Esophagus muscularis mucosa (tissue), 4 donors: Measurements from ENCODE around the gene ZNF311. TPM values are rescaled to one million over a fixed set of nuclear protein-coding genes. Genes with fewer than 3 reads are reported as not detected.
"Not testable (repeated sequence)": the region's sequence is repeated elsewhere in the genome, so short reads cannot be mapped to it uniquely, and the experiment has no call there.

Source experiments
- DNase-seq: peaks from one replicate; pipeline ENCODE4 v3.0.0-alpha.2; 2017; ENCODE audit errors: extremely low spot score
- H3K27ac ChIP-seq, 4 donors: fragments of 200-600 bp; sonication (generic); replicated peaks in 1 of 4; 1 replicate in 3 of 4; 2 replicates in 1 of 4; pipeline ENCODE4 v1.5.1; 2016 to 2019; ENCODE audit warnings: mild to moderate bottlenecking in 1 of 4
- H3K27me3 ChIP-seq, 4 donors: fragments of 200-600 bp; sonication (generic); one replicate each; pipeline versions ENCODE4 v1.5.1 to v1.6.0; 2016 to 2019
- H3K36me3 ChIP-seq, 4 donors: fragments of 200-600 bp; sonication (generic); one replicate each; pipeline ENCODE4 v1.5.1; 2016 to 2019
- H3K4me1 ChIP-seq, 4 donors: fragments of 200-600 bp; sonication (generic); one replicate each; pipeline ENCODE4 v1.5.1; 2016 to 2019
- H3K4me3 ChIP-seq, 4 donors: fragments of 200-600 bp; sonication (generic); 1 replicate in 2 of 4; 2 replicates in 2 of 4; pipeline ENCODE4 v1.5.1; 2016 to 2019; ENCODE audit warnings: mild to moderate bottlenecking in 4 of 4, moderate library complexity in 1 of 4
- H3K9me3 ChIP-seq, 4 donors: fragments of 200-600 bp; sonication (generic); 1 replicate in 3 of 4; 2 replicates in 1 of 4; pipeline ENCODE4 v1.5.1; 2016 to 2019
- CTCF ChIP-seq, 3 experiments: fragments of 200-600 bp in 2 of 3; fragments of 450-650 bp in 1 of 3; sonication (generic) in 2 of 3; IDR thresholded peaks; one replicate each; pipeline ENCODE4 v1.5.1; 2017 to 2019; ENCODE audit warnings: antibody characterized with exemption in 3 of 3, mild to moderate bottlenecking in 2 of 3, moderate library complexity in 1 of 3
- EP300 ChIP-seq: sonication (generic); formaldehyde crosslinking; IDR thresholded peaks from one replicate; pipeline ENCODE4 v1.6.1; 2017; ENCODE audit warnings: antibody characterized with exemption
- POLR2A ChIP-seq: fragments of 450-650 bp; IDR thresholded peaks from one replicate; pipeline ENCODE4 v1.6.1; 2017; ENCODE audit warnings: antibody characterized with exemption, moderate library complexity, mild to moderate bottlenecking, low read depth
- POLR2AphosphoS5 ChIP-seq, 2 donors: sonication (generic); formaldehyde crosslinking; IDR thresholded peaks; one replicate each; pipeline ENCODE4 v1.6.1; 2017; ENCODE audit warnings: antibody characterized with exemption in 2 of 2
- WGBS: methylation state at CpG from one replicate; pipeline ENCODE4 v1.1.5; 2018; 5-methylcytosine and 5-hydroxymethylcytosine counted together
- intact Hi-C: fragments of 100-400 bp; cut with DNase I; formaldehyde crosslinking; loops from one replicate; pipeline ENCODE4 v1.15.1; 2023
- total RNA-seq, 4 donors: library from RNA; depleted of rRNA; stranded (reverse); fragments of >200 nt; gene quantifications; one replicate each; pipeline versions ENCODE4 v1.1.0 to v1.2.1, GENCODE V29; 2016

The ZNF311 gene
- total RNA-seq, 4 donors from 2014 or later = 0.17 to 1.7 (median 0.53) TPM

DNA sequence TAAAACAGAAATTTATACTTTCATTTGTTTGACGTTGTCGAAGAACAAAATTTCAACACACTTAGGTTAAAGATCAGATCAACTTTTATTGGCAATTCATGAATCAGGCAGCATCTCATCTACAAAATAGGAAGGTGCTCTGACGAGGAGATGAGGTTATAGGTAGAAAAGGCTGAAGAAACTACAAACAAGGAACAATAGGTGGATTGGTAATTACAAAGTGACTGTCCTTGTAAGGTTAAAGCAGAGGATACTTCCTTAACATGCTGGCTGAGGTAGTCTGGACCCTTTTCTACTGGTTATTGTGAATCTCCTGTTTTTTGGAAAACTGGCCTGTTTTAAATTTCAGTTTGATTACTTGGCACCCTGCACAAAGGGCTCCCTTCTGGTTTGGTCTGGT, 48.8 kb downstream of the ZNF311 start:
- no peak for DNase-seq
- 83% methylated on average over 3 of the region's 3 CpGs for WGBS
- intact Hi-C loops = no loop called here
- TF ChIP-seq POLR2AphosphoS5 (IDR thresholded peaks at IDR 0.05) = no peak
- TF ChIP-seq CTCF (IDR thresholded peaks at IDR 0.05) = no peak
- TF ChIP-seq EP300 = no peak
- TF ChIP-seq POLR2A = no peak
- Histone ChIP-seq H3K27ac (no peak overlapping the region), H3K4me1 (peaks cover 0 to 14% (median 13%) of the 10 kb centered on the region in 4 donors), H3K4me3 (no peak overlapping the region), H3K9me3 (no peaks in the 10 kb centered on the region), H3K36me3 (no peaks in the 10 kb centered on the region), H3K27me3 (peaks cover 0 to 40% (median 0%) of the 10 kb centered on the region in 4 donors)

DNA sequence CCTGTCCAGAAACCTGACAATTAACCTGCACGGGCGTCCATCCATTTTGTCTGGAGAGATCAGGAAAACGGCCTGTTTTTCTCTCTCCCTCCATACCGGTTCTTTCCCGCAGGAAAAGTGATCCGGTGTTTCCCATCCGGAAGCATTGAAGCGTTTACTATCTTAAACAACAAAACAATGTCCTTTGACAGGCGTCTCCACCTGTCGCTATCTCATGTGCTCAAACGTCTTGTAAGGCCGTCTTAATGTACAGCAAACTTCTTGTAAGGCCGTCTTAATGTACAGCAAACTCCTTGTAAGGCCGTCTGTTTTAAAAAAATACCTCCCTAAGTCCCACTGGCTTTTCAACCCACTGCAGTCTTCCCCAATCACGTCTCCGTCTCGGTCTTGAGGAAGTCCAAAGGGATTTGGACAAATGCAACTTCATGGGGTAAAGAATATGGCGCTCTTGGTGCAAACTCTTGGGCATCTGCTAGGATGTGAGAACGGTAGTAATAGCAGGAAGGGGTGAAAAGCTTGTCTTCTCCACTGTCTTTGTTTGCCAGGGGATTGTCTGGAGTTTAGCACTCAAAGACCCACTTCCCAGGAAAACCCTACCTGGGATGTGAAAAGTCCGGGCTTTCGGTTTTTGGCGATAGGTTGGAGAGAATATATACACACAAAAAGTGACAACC, 51.4 kb downstream of the ZNF311 start:
- intact Hi-C loops = no loop called here
- Histone ChIP-seq H3K4me1 (peaks cover 0 to 14% (median 13%) of the 10 kb centered on the region in 4 donors), H3K4me3 (peak overlapping the region; percentile 14 to 38 (median 30)), H3K27ac (no peak overlapping the region), H3K27me3 (peaks cover 0 to 19% (median 0%) of the 10 kb centered on the region in 4 donors), H3K9me3 (no peaks in the 10 kb centered on the region), H3K36me3 (no peaks in the 10 kb centered on the region)
- no peak for DNase-seq
- TF ChIP-seq CTCF (IDR thresholded peaks at IDR 0.05) (no peak), POLR2A (no peak), EP300 (no peak), POLR2AphosphoS5 (IDR thresholded peaks at IDR 0.05) (no peak)
- WGBS = 4% methylated on average over 22 of the region's 22 CpGs

- intact Hi-C loops = no loop called here
- peaks cover 0 to 14% (median 13%) of the 10 kb centered on the region in 4 donors for H3K4me1 ChIP-seq
- no peaks in the 10 kb centered on the region for H3K9me3 ChIP-seq
- peak overlapping the region; percentile 14 to 38 (median 30) for H3K4me3 ChIP-seq
- H3K27ac ChIP-seq = no peak overlapping the region
- peaks cover 0 to 18% (median 0%) of the 10 kb centered on the region in 4 donors for H3K27me3 ChIP-seq
- H3K36me3 ChIP-seq = no peaks in the 10 kb centered on the region
- TF ChIP-seq POLR2AphosphoS5 (IDR thresholded peaks at IDR 0.05) (no peak), POLR2A (no peak), EP300 (no peak), CTCF (IDR thresholded peaks at IDR 0.05) (no peak)
- WGBS = 13% methylated on average over 13 of the region's 13 CpGs
- no peak for DNase-seq
Measured at GRCh38 chr6:28953039-28953584, 52.0 kb downstream of the ZNF311 start.

DNA sequence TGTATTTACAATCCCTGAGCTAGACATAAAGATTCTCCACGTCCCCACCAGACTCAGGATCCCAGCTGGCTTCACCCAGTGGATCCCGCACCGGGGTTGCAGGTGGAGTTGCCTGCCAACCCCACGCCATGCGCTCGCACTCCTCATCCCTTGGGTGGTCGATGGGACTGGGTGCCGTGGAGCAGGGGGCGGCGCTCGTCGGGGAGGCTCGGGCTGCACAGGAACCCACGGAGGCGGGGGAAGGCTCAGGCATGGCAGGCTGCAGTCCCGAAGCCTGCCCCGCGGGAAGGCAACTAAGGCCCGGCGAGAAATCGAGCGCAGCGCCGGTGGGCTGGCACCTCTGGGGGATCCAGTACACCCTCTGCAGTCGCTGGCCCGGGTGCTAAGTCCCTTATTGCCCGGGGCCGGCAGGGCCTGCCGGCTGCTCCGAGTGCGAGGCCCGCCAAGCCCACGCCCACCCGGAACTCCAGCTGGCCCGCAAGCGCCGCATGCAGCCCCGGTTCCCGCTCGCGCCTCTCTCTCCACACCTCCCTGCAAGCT, 55.4 kb downstream of the ZNF311 start:
- H3K36me3 ChIP-seq, H3K27ac ChIP-seq, H3K9me3 ChIP-seq, intact Hi-C loops, H3K4me3 ChIP-seq, DNase-seq: not testable (repeated sequence)
- Histone ChIP-seq H3K27me3 (peaks cover 0 to 11% (median 0%) of the 10 kb centered on the region in 4 donors), H3K4me1 (peaks cover 0 to 14% (median 13%) of the 10 kb centered on the region in 4 donors)
- WGBS = 93% methylated on average over 31 of the region's 41 CpGs

DNA sequence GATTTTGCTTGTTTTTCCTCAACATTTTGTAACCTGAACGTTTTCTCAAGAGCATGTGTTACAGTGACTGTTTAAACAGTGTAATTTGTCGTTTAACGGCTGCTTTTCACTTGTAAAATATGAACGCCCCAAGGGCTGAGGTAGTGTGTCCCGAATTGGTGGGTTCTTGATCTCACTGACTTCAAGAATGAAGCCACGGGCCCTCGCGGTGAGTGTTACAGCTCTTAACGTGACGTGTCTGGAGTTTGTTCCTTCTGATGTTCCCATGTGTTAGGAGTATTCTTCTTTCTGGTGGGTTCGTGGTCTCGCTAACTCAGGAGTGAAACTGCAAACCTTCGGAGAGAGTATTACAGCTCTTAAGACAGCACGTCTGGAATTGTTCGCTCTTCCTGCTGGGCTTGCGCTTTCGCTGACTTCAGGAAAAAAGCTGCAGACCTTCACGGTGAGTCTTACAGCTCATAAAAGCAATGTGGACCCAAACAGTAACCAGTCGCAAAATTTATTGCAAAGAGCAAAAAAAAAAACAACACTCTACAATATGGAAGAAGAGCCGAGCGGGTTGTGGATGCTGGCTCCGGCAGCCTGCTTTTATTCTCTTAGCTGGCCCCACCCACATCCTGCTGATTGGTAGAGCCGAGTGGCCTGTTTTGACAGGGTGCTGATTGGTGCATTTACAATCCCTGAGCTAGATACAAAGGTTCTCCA, 56.2 kb downstream of the ZNF311 start:
- intact Hi-C loops = no loop called here
- DNase-seq = no peak
- Histone ChIP-seq H3K27ac (no peak overlapping the region), H3K4me3 (no peak overlapping the region), H3K27me3 (peaks cover 0 to 3% (median 0%) of the 10 kb centered on the region in 4 donors), H3K36me3 (no peaks in the 10 kb centered on the region), H3K4me1 (peaks cover 0 to 14% (median 12%) of the 10 kb centered on the region in 4 donors), H3K9me3 (no peaks in the 10 kb centered on the region)
- WGBS = 86% methylated on average over 23 of the region's 23 CpGs
- TF ChIP-seq POLR2A = no peak
- no peak for TF ChIP-seq POLR2AphosphoS5 (IDR thresholded peaks at IDR 0.05)
- TF ChIP-seq EP300 = no peak
- TF ChIP-seq CTCF (IDR thresholded peaks at IDR 0.05) = no peak
